Measurements from ENCODE around the gene DTX1. TPM values are rescaled to one million over a fixed set of nuclear protein-coding genes. Genes with fewer than 3 reads are reported as not detected.

Gene DTX1
- total RNA-seq, 1 donor from 2014 or later, result 1.8 TPM

- H3K27me3 Mint-ChIP-seq, result peaks cover 53% of the 10 kb centered on the region
These were observed 49.8 kb downstream of the DTX1 start for GRCh38 chr12:113106361-113106760.

GRCh38 chr12:113108308-113108707 is 51.8 kb downstream of the DTX1 start:
- no peaks in the 10 kb centered on the region for H3K36me3 Mint-ChIP-seq (ENCODE audit: insufficient read depth)
- no peaks in the 10 kb centered on the region for H3K4me1 Mint-ChIP-seq (ENCODE audit: low read depth)
- TF ChIP-seq CTCF (IDR thresholded peaks at IDR 0.05; ENCODE audit: unreplicated experiment), result no peak
- no peak for DNase-seq (ENCODE audit: low spot score, unreplicated experiment)
- H3K27ac Mint-ChIP-seq, result no peak overlapping the region
- peaks cover 56% of the 10 kb centered on the region for H3K27me3 Mint-ChIP-seq
- no peaks in the 10 kb centered on the region for H3K9me3 Mint-ChIP-seq (ENCODE audit: low read depth)
- no peak overlapping the region for H3K4me3 Mint-ChIP-seq (ENCODE audit: low read depth)

More at GRCh38 chr12:113106361-113106760, 49.8 kb downstream of the DTX1 start:
- no peak overlapping the region for H3K27ac Mint-ChIP-seq
- no peaks in the 10 kb centered on the region for H3K36me3 Mint-ChIP-seq (ENCODE audit: insufficient read depth)
- no peak for TF ChIP-seq CTCF (IDR thresholded peaks at IDR 0.05; ENCODE audit: unreplicated experiment)
- DNase-seq (ENCODE audit: low spot score, unreplicated experiment), result no peak
- H3K9me3 Mint-ChIP-seq (ENCODE audit: low read depth), result no peaks in the 10 kb centered on the region
- no peaks in the 10 kb centered on the region for H3K4me1 Mint-ChIP-seq (ENCODE audit: low read depth)
- no peak overlapping the region for H3K4me3 Mint-ChIP-seq (ENCODE audit: low read depth)

GRCh38 chr12:113109360-113109759 is 52.8 kb downstream of the DTX1 start:
- Mint-ChIP-seq H3K9me3 (ENCODE audit: low read depth) (no peaks in the 10 kb centered on the region), H3K27ac (no peak overlapping the region), H3K4me3 (ENCODE audit: low read depth) (no peak overlapping the region), H3K36me3 (ENCODE audit: insufficient read depth) (no peaks in the 10 kb centered on the region), H3K27me3 (peaks cover 59% of the 10 kb centered on the region), H3K4me1 (ENCODE audit: low read depth) (no peaks in the 10 kb centered on the region)
- no peak for TF ChIP-seq CTCF (IDR thresholded peaks at IDR 0.05; ENCODE audit: unreplicated experiment)
- no peak for DNase-seq (ENCODE audit: low spot score, unreplicated experiment)

- no peak for DNase-seq (ENCODE audit: low spot score, unreplicated experiment)
- no peaks in the 10 kb centered on the region for H3K4me1 Mint-ChIP-seq (ENCODE audit: low read depth)
- peaks cover 54% of the 10 kb centered on the region for H3K27me3 Mint-ChIP-seq
- no peaks in the 10 kb centered on the region for H3K36me3 Mint-ChIP-seq (ENCODE audit: insufficient read depth)
- TF ChIP-seq CTCF (IDR thresholded peaks at IDR 0.05; ENCODE audit: unreplicated experiment), result no peak
- no peaks in the 10 kb centered on the region for H3K9me3 Mint-ChIP-seq (ENCODE audit: low read depth)
- H3K4me3 Mint-ChIP-seq (ENCODE audit: low read depth), result no peak overlapping the region
- H3K27ac Mint-ChIP-seq, result no peak overlapping the region
These were observed 53.5 kb downstream of the DTX1 start for GRCh38 chr12:113109872-113110599.

GRCh38 chr12:113111247-113111646 is 54.7 kb downstream of the DTX1 start:
- Mint-ChIP-seq H3K27me3 (peaks cover 46% of the 10 kb centered on the region), H3K36me3 (ENCODE audit: insufficient read depth) (no peaks in the 10 kb centered on the region), H3K4me3 (ENCODE audit: low read depth) (no peak overlapping the region), H3K4me1 (ENCODE audit: low read depth) (no peaks in the 10 kb centered on the region), H3K27ac (no peak overlapping the region), H3K9me3 (ENCODE audit: low read depth) (no peaks in the 10 kb centered on the region)
- no peak for TF ChIP-seq CTCF (IDR thresholded peaks at IDR 0.05; ENCODE audit: unreplicated experiment)
- DNase-seq (ENCODE audit: low spot score, unreplicated experiment), result no peak

Measured in progenitor cell of endocrine pancreas (in vitro differentiated cells).